ENCODE measurements around the gene CHI3L1.
A peak's percentile ranks its signal among the peaks of the same experiment; 100 is the strongest.

Gene CHI3L1

GRCh38 chr1:203204756-203205155 is 18.3 kb upstream of the CHI3L1 start:
- DNase-seq (ENCODE audit: extremely low read depth, low read depth) = no peak
- TF ChIP-seq, protein P1, sequence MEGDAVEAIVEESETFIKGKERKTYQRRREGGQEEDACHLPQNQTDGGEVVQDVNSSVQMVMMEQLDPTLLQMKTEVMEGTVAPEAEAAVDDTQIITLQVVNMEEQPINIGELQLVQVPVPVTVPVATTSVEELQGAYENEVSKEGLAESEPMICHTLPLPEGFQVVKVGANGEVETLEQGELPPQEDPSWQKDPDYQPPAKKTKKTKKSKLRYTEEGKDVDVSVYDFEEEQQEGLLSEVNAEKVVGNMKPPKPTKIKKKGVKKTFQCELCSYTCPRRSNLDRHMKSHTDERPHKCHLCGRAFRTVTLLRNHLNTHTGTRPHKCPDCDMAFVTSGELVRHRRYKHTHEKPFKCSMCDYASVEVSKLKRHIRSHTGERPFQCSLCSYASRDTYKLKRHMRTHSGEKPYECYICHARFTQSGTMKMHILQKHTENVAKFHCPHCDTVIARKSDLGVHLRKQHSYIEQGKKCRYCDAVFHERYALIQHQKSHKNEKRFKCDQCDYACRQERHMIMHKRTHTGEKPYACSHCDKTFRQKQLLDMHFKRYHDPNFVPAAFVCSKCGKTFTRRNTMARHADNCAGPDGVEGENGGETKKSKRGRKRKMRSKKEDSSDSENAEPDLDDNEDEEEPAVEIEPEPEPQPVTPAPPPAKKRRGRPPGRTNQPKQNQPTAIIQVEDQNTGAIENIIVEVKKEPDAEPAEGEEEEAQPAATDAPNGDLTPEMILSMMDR (IDR thresholded peaks at IDR 0.05; ENCODE audit: low read depth, low read length) = no peak

DNA sequence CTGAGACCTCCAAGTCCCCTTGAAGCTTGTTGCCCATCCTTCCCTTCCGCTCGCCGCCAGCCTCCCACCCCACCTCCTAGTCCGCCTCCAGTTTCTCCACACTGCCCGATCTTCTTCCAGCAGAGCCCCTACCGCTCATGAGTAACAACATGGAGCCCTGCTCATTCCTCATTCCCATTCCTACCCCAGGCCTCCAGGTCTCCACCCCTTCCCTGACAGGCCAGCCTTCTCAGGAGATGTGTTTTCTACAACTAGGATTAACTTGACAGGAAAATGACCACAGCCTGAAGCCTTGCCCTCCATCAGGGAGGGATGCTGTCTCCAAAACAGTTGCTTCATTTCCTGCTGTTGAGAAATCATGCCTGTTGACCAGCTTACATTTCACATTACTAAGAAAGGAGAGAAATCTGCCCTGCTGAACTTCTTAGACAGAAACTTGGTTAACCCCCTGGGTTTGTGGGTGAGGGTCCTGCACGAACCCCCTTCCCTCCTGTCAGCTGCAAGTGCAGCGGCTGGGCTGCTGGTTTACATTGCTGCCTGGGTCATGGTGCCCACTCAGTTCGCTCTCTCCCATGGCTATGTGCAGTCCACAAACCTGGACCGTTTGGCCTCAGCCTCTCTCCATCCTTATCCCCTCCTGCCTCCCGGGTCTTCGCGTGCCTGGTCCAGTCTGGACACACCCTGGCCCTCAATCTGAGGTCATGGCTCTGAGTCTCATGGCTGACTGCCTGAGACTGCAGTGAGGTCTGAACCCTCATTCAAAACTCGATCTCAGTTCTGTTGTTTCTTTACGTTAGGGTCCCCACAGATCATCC is 16.1 kb upstream of the CHI3L1 start:
- DNase-seq (ENCODE audit: extremely low read depth, low read depth) = peak; percentile 79
- TF ChIP-seq, protein P1 (IDR thresholded peaks at IDR 0.05; ENCODE audit: low read depth, low read length) = no peak

DNA sequence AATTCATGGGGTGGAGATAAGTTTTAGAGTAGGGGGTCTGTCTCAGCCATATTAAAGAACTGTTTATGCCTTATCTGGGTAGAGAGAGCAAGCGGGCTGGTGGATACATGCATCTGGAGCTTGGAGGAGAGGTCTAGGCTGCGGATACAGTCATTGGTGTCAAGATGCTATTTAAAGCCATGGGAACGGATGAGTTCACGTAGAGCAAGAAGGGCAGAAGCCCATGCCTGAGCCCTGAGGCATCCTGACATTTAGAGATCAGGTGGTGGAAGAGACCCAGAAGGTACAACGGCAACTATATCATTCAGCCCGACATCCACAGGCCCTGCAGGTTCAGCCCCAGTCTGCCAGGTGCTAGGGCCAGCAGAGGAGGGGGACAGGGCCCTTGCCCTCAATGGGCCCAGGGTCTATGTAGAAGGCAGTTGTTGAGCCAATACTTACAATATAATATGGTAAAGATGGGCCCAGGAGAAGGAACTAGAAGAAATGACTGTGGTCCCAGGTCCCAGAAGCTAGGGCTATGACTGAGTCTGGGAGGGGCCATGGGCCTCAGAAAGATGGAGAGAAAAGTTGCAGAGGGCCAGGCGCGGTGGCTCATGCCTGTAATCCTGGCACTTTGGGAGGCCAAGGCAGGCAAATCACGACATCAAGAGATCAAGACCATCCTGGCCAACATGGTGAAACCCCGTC is 15.2 kb upstream of the CHI3L1 start:
- TF ChIP-seq, protein P1 (IDR thresholded peaks at IDR 0.05; ENCODE audit: low read depth, low read length) = no peak
- no peak for DNase-seq (ENCODE audit: extremely low read depth, low read depth)

GRCh38 chr1:203200916-203201315 is 14.4 kb upstream of the CHI3L1 start:
- TF ChIP-seq, protein P1 (IDR thresholded peaks at IDR 0.05; ENCODE audit: low read depth, low read length) = no peak
- DNase-seq (ENCODE audit: extremely low read depth, low read depth) = no peak

DNA sequence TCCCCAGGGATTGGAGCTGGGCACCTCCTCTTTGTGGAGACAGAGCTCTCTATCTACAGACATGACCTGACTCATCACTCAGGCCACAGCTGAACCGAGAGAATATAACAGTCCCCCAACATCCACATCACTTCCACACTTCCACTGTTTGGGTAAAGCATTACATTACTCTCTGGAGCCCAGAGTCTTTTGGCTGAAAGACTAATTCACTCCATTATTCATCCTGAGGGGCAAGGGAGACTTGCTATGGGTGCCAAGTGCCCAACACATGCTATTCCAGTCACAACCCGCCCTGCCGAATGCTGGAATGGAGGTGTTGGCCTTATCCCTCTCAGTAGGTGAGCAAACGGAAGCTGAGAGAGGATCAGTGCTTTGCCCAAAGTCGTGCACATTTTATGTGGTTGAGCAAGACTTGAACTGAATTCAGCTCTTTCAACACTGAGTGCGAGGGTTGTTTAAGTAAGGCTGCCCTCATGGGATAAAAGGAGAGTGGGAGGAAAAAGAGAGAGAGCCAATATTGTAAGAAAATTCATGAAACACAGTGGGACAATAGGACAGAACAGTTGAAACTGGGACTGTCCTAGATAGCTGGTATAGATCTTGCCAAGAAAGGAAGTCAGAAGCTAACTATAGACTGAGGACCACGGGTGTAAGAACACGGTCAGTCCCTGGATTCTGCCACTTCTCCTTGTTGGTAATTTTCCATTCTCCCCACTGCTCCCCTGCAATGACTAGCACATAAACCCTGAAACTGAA is 13.5 kb upstream of the CHI3L1 start:
- TF ChIP-seq, protein P1 (IDR thresholded peaks at IDR 0.05; ENCODE audit: low read depth, low read length) = no peak
- peak; percentile 56 for DNase-seq (ENCODE audit: extremely low read depth, low read depth)

- TF ChIP-seq, protein P1 (IDR thresholded peaks at IDR 0.05; ENCODE audit: low read depth, low read length) = no peak
- no peak for DNase-seq (ENCODE audit: extremely low read depth, low read depth)
These were observed 12.9 kb upstream of the CHI3L1 start for GRCh38 chr1:203199481-203199815.

DNA sequence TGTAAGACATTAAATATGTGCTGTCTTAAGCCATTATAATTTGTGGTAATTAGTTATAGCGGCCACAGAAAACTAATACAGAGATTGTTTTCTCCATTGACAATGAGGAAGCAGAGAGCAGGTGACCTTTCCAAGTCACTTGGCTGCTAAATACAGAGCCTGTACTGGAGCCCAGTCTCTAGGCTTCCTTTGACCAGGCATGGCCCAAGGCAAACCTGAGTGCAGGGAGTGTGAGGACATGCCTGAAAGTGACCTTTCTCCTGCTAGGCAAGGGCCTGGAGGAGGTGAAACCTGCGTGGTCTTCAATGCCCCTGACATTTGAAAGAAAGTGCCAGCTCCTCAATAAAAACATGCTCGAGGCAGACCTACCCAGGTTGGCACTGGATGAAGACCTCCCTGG is 12.5 kb upstream of the CHI3L1 start:
- TF ChIP-seq, protein P1 (IDR thresholded peaks at IDR 0.05; ENCODE audit: low read depth, low read length) = no peak
- no peak for DNase-seq (ENCODE audit: extremely low read depth, low read depth)
